CD4-positive, alpha-beta T cell treated with Interleukin-17A for 4 hours (primary cell): ENCODE results near the gene NAA60.
A peak's percentile ranks its signal among the peaks of the same experiment; 100 is the strongest.
"Not testable (repeated sequence)": the region's sequence is repeated elsewhere in the genome, so short reads cannot be mapped to it uniquely, and the experiment has no call there.

ENCODE experiments used
- DNase-seq: peaks from one replicate; pipeline ENCODE4 v3.0.0-alpha.2; 2020; ENCODE audit warnings: mixed read lengths

The NAA60 gene

GRCh38 chr16:3484318-3485096, 41.0 kb downstream of the NAA60 start:
- DNase-seq: no peak

- DNase-seq: no peak
Observed at GRCh38 chr16:3485097-3485745, 41.7 kb downstream of the NAA60 start.

- DNase-seq: no peak
Observed at GRCh38 chr16:3485821-3486505, 42.5 kb downstream of the NAA60 start.

- no peak for DNase-seq
Observed at GRCh38 chr16:3486506-3487215, 43.2 kb downstream of the NAA60 start.

GRCh38 chr16:3487521-3488410, 44.3 kb downstream of the NAA60 start:
- no peak for DNase-seq

GRCh38 chr16:3488801-3489200, 45.3 kb downstream of the NAA60 start:
- DNase-seq: no peak

- DNase-seq: no peak
Observed at GRCh38 chr16:3490911-3491629, 47.6 kb downstream of the NAA60 start.

- no peak for DNase-seq
Observed at GRCh38 chr16:3492356-3492755, 48.9 kb downstream of the NAA60 start.

- DNase-seq: peak; percentile 1
Observed at GRCh38 chr16:3494386-3494973, 51.0 kb downstream of the NAA60 start.

GRCh38 chr16:3495176-3495575, 51.7 kb downstream of the NAA60 start, which contains the start of gene C16orf90:
Gene C16orf90, minus strand, starts transcription at chr16:3495489. Its CDS starts 68 bp downstream, at chr16:3495421.
- no peak for DNase-seq

GRCh38 chr16:3496386-3496785, 52.9 kb downstream of the NAA60 start:
- DNase-seq: no peak

- no peak for DNase-seq
Observed at GRCh38 chr16:3497771-3498170, 54.3 kb downstream of the NAA60 start.

- peak; percentile 1 for DNase-seq
Observed at GRCh38 chr16:3498988-3499387, 55.5 kb downstream of the NAA60 start.

GRCh38 chr16:3501412-3501761, 57.9 kb downstream of the NAA60 start:
- DNase-seq: not testable (repeated sequence)

- DNase-seq: no peak
Observed at GRCh38 chr16:3501783-3502400, 58.4 kb downstream of the NAA60 start.

- peak; percentile 74 for DNase-seq
Observed at GRCh38 chr16:3503523-3503922, 60.0 kb downstream of the NAA60 start.

GRCh38 chr16:3508736-3509135, 65.3 kb downstream of the NAA60 start:
- DNase-seq: peak; percentile 46

GRCh38 chr16:3509470-3509928, 66.0 kb downstream of the NAA60 start:
- peak; percentile 91 for DNase-seq

- DNase-seq: no peak
Observed at GRCh38 chr16:3510416-3510815, 66.9 kb downstream of the NAA60 start.
